Measurements from ENCODE around the gene ZNF433. TPM values are rescaled to one million over a fixed set of nuclear protein-coding genes. Genes with fewer than 3 reads are reported as not detected.
A peak's percentile ranks its signal among the peaks of the same experiment; 100 is the strongest.
"Not testable (repeated sequence)": the region's sequence is repeated elsewhere in the genome, so short reads cannot be mapped to it uniquely, and the experiment has no call there.

The ZNF433 gene
- polyA plus RNA-seq (2012; ENCODE audit: missing spikeins), result 5.9 TPM

- peak; percentile 91 for DNase-seq (ENCODE audit: insufficient read length)
- peak; percentile 88 for FAIRE-seq
These were observed at the start of gene ZNF433 for GRCh38 chr19:12035220-12036172. Gene ZNF433, minus strand, starts transcription at chr19:12035679. Its CDS starts 140 bp downstream, at chr19:12035539.

GRCh38 chr19:12083336-12083735 is 47.9 kb upstream of the ZNF433 start:
- FAIRE-seq; DNase-seq (ENCODE audit: insufficient read length): not testable (repeated sequence)

More at GRCh38 chr19:12035220-12036172, at the start of gene ZNF433:
- TF ChIP-seq POLR2A (IDR thresholded peaks at IDR 0.05; ENCODE audit: low read depth, low read length), result peak; percentile 79
- no peak for TF ChIP-seq TAF1 (IDR thresholded peaks at IDR 0.05; ENCODE audit: borderline replicate concordance, low read depth, low read length)
- peak; percentile 75 for TF ChIP-seq POLR2AphosphoS5 (IDR thresholded peaks at IDR 0.05; ENCODE audit: low read depth, low read length)

- DNase-seq (ENCODE audit: insufficient read length) (no peak), FAIRE-seq (no peak)
- TF ChIP-seq TAF1 (IDR thresholded peaks at IDR 0.05; ENCODE audit: borderline replicate concordance, low read depth, low read length) (no peak), POLR2A (IDR thresholded peaks at IDR 0.05; ENCODE audit: low read depth, low read length) (no peak), POLR2AphosphoS5 (IDR thresholded peaks at IDR 0.05; ENCODE audit: low read depth, low read length) (no peak)
These were observed 41.9 kb upstream of the ZNF433 start for GRCh38 chr19:12077375-12077774.

GRCh38 chr19:12076331-12076730 is 40.9 kb upstream of the ZNF433 start:
- not testable (repeated sequence) for FAIRE-seq; DNase-seq (ENCODE audit: insufficient read length)

GRCh38 chr19:12075538-12076139 is 40.2 kb upstream of the ZNF433 start:
- DNase-seq (ENCODE audit: insufficient read length), result no peak
- FAIRE-seq, result no peak
- no peak for TF ChIP-seq POLR2AphosphoS5 (IDR thresholded peaks at IDR 0.05; ENCODE audit: low read depth, low read length)
- no peak for TF ChIP-seq TAF1 (IDR thresholded peaks at IDR 0.05; ENCODE audit: borderline replicate concordance, low read depth, low read length)
- TF ChIP-seq POLR2A (IDR thresholded peaks at IDR 0.05; ENCODE audit: low read depth, low read length), result no peak

- TF ChIP-seq POLR2AphosphoS5 (IDR thresholded peaks at IDR 0.05; ENCODE audit: low read depth, low read length) (peak; percentile 81), POLR2A (IDR thresholded peaks at IDR 0.05; ENCODE audit: low read depth, low read length) (peak; percentile 76; the same call in 1 of the 2 replicates), TAF1 (IDR thresholded peaks at IDR 0.05; ENCODE audit: borderline replicate concordance, low read depth, low read length) (peak; percentile 39; the same call in 1 of the 2 replicates)
- peak; percentile 84 for FAIRE-seq
- peak; percentile 82 for DNase-seq (ENCODE audit: insufficient read length)
These were observed 29.4 kb upstream of the ZNF433 start, which contains the start of gene ZNF844 for GRCh38 chr19:12064590-12065538. Gene ZNF844, plus strand, starts transcription at chr19:12064731. Its CDS starts 143 bp downstream, at chr19:12064874.

- TF ChIP-seq TAF1 (IDR thresholded peaks at IDR 0.05; ENCODE audit: borderline replicate concordance, low read depth, low read length), result no peak
- no peak for TF ChIP-seq POLR2AphosphoS5 (IDR thresholded peaks at IDR 0.05; ENCODE audit: low read depth, low read length)
- TF ChIP-seq POLR2A (IDR thresholded peaks at IDR 0.05; ENCODE audit: low read depth, low read length), result no peak
- no peak for FAIRE-seq
- DNase-seq (ENCODE audit: insufficient read length), result no peak
These were observed 20.3 kb upstream of the ZNF433 start for GRCh38 chr19:12055784-12056183.

GRCh38 chr19:12052497-12053169 is 17.2 kb upstream of the ZNF433 start, which contains the start of gene ZNF878:
Gene ZNF878, minus strand, starts transcription at chr19:12052961. Its CDS starts 160 bp downstream, at chr19:12052801.
- FAIRE-seq (peak; percentile 67), DNase-seq (ENCODE audit: insufficient read length) (peak; percentile 67)
- TF ChIP-seq TAF1 (IDR thresholded peaks at IDR 0.05; ENCODE audit: borderline replicate concordance, low read depth, low read length) (peak; percentile 95), POLR2A (IDR thresholded peaks at IDR 0.05; ENCODE audit: low read depth, low read length) (peak; percentile 95), POLR2AphosphoS5 (IDR thresholded peaks at IDR 0.05; ENCODE audit: low read depth, low read length) (peak; percentile 89)

- FAIRE-seq, result no peak
- no peak for TF ChIP-seq POLR2AphosphoS5 (IDR thresholded peaks at IDR 0.05; ENCODE audit: low read depth, low read length)
- TF ChIP-seq TAF1 (IDR thresholded peaks at IDR 0.05; ENCODE audit: borderline replicate concordance, low read depth, low read length), result no peak
- TF ChIP-seq POLR2A (IDR thresholded peaks at IDR 0.05; ENCODE audit: low read depth, low read length), result no peak
- DNase-seq (ENCODE audit: insufficient read length), result no peak
These were observed 16.6 kb upstream of the ZNF433 start for GRCh38 chr19:12052091-12052496.

- DNase-seq (ENCODE audit: insufficient read length) (no peak), FAIRE-seq (no peak)
- TF ChIP-seq TAF1 (IDR thresholded peaks at IDR 0.05; ENCODE audit: borderline replicate concordance, low read depth, low read length) (no peak), POLR2AphosphoS5 (IDR thresholded peaks at IDR 0.05; ENCODE audit: low read depth, low read length) (no peak), POLR2A (IDR thresholded peaks at IDR 0.05; ENCODE audit: low read depth, low read length) (no peak)
These were observed 12.4 kb upstream of the ZNF433 start for GRCh38 chr19:12047868-12048267.

All from GM12892 (cell line).